ENCODE measurements around the gene AMTN. TPM values are rescaled to one million over a fixed set of nuclear protein-coding genes. Genes with fewer than 3 reads are reported as not detected.

Gene AMTN
- total and polyA plus RNA-seq, 2 of the 8 experiments (the other 6 are each of a cell fraction or from before 2014, with no cell fraction given): not detected

DNA sequence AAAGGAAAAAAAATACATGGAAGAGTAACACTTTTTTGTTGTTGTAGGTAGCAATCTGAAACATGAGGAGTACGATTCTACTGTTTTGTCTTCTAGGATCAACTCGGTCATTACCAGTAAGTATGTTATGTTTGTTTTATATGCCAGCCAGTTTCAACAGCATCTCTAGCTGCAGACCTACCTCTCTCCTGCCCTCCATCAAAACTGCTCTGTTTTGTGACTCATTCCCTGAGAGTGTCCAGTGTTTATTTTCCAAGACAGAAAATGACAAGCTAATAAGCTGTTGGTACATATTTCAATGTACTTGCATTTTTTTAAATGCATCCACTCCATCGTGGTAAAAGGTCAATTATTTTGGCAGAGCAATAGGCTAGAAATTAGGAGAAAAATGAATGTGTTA lies 347 bp downstream of the AMTN start (continued):
- TF ChIP-seq, protein P1, sequence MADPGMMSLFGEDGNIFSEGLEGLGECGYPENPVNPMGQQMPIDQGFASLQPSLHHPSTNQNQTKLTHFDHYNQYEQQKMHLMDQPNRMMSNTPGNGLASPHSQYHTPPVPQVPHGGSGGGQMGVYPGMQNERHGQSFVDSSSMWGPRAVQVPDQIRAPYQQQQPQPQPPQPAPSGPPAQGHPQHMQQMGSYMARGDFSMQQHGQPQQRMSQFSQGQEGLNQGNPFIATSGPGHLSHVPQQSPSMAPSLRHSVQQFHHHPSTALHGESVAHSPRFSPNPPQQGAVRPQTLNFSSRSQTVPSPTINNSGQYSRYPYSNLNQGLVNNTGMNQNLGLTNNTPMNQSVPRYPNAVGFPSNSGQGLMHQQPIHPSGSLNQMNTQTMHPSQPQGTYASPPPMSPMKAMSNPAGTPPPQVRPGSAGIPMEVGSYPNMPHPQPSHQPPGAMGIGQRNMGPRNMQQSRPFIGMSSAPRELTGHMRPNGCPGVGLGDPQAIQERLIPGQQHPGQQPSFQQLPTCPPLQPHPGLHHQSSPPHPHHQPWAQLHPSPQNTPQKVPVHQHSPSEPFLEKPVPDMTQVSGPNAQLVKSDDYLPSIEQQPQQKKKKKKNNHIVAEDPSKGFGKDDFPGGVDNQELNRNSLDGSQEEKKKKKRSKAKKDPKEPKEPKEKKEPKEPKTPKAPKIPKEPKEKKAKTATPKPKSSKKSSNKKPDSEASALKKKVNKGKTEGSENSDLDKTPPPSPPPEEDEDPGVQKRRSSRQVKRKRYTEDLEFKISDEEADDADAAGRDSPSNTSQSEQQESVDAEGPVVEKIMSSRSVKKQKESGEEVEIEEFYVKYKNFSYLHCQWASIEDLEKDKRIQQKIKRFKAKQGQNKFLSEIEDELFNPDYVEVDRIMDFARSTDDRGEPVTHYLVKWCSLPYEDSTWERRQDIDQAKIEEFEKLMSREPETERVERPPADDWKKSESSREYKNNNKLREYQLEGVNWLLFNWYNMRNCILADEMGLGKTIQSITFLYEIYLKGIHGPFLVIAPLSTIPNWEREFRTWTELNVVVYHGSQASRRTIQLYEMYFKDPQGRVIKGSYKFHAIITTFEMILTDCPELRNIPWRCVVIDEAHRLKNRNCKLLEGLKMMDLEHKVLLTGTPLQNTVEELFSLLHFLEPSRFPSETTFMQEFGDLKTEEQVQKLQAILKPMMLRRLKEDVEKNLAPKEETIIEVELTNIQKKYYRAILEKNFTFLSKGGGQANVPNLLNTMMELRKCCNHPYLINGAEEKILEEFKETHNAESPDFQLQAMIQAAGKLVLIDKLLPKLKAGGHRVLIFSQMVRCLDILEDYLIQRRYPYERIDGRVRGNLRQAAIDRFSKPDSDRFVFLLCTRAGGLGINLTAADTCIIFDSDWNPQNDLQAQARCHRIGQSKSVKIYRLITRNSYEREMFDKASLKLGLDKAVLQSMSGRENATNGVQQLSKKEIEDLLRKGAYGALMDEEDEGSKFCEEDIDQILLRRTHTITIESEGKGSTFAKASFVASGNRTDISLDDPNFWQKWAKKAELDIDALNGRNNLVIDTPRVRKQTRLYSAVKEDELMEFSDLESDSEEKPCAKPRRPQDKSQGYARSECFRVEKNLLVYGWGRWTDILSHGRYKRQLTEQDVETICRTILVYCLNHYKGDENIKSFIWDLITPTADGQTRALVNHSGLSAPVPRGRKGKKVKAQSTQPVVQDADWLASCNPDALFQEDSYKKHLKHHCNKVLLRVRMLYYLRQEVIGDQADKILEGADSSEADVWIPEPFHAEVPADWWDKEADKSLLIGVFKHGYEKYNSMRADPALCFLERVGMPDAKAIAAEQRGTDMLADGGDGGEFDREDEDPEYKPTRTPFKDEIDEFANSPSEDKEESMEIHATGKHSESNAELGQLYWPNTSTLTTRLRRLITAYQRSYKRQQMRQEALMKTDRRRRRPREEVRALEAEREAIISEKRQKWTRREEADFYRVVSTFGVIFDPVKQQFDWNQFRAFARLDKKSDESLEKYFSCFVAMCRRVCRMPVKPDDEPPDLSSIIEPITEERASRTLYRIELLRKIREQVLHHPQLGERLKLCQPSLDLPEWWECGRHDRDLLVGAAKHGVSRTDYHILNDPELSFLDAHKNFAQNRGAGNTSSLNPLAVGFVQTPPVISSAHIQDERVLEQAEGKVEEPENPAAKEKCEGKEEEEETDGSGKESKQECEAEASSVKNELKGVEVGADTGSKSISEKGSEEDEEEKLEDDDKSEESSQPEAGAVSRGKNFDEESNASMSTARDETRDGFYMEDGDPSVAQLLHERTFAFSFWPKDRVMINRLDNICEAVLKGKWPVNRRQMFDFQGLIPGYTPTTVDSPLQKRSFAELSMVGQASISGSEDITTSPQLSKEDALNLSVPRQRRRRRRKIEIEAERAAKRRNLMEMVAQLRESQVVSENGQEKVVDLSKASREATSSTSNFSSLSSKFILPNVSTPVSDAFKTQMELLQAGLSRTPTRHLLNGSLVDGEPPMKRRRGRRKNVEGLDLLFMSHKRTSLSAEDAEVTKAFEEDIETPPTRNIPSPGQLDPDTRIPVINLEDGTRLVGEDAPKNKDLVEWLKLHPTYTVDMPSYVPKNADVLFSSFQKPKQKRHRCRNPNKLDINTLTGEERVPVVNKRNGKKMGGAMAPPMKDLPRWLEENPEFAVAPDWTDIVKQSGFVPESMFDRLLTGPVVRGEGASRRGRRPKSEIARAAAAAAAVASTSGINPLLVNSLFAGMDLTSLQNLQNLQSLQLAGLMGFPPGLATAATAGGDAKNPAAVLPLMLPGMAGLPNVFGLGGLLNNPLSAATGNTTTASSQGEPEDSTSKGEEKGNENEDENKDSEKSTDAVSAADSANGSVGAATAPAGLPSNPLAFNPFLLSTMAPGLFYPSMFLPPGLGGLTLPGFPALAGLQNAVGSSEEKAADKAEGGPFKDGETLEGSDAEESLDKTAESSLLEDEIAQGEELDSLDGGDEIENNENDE (IDR thresholded peaks at IDR 0.05; ENCODE audit: insufficient replicate concordance, low read length): no peak
- no peak for TF ChIP-seq SIN3A (conservative IDR thresholded peaks at IDR 0.05 in 1 of 2, IDR thresholded peaks at IDR 0.05 in 1 of 2; ENCODE audit: low read depth in 1 of 2, low read length in 2 of 2)
- TF ChIP-seq CBX5 (IDR thresholded peaks at IDR 0.05; ENCODE audit: low read depth, low read length): no peak
- TF ChIP-seq TAF7 (optimal IDR thresholded peaks at IDR 0.05; ENCODE audit: borderline replicate concordance, low read depth, low read length): no peak
- TF ChIP-seq PHF8 (conservative IDR thresholded peaks at IDR 0.05; ENCODE audit: low read depth, low read length): no peak
- no peak for TF ChIP-seq GABPA (IDR thresholded peaks at IDR 0.05; ENCODE audit: borderline replicate concordance, insufficient read depth, low read length)
- TF ChIP-seq SIRT6 (IDR thresholded peaks at IDR 0.05; ENCODE audit: low read length): no peak
- TF ChIP-seq RFX5 (IDR thresholded peaks at IDR 0.05; ENCODE audit: borderline replicate concordance, low read depth, low read length): no peak
- no peak for TF ChIP-seq KDM4A (IDR thresholded peaks at IDR 0.05; ENCODE audit: low read depth, low read length, severe bottlenecking)
- no peak for TF ChIP-seq CBX8 (IDR thresholded peaks at IDR 0.05; ENCODE audit: borderline replicate concordance, low read depth, low read length)
